DMS153 treated with DMSO at 0.1 percent for 48 hours (cell line): ENCODE measurements around the gene STAG3.

ENCODE experiments used
- DNase-seq: peaks from one replicate; lab custom pipeline; 2025; ENCODE audit not compliant: unreplicated experiment; lab: John Stamatoyannopoulos, UW

The STAG3 gene

GRCh38 chr7:100155553-100156317 is 22.0 kb upstream of the STAG3 start:
- DNase-seq, result no peak

- DNase-seq, result no peak
Measured at GRCh38 chr7:100156331-100157068, 21.2 kb upstream of the STAG3 start.

DNA sequence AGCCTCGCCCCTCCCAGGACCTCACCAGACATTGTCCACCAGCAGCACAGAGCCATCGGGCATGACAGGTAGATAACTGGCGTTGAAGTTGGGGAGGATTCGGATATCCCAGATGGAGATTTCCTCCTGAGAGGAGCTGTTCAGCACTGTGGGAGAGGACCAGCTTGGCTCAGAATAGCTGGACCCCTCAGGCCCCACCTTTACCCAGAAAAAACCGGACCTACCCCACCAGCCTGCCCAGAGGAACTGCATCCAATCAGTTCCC is 20.7 kb upstream of the STAG3 start:
- DNase-seq, result no peak

GRCh38 chr7:100157334-100158228 is 20.1 kb upstream of the STAG3 start:
- DNase-seq, result no peak

DNA sequence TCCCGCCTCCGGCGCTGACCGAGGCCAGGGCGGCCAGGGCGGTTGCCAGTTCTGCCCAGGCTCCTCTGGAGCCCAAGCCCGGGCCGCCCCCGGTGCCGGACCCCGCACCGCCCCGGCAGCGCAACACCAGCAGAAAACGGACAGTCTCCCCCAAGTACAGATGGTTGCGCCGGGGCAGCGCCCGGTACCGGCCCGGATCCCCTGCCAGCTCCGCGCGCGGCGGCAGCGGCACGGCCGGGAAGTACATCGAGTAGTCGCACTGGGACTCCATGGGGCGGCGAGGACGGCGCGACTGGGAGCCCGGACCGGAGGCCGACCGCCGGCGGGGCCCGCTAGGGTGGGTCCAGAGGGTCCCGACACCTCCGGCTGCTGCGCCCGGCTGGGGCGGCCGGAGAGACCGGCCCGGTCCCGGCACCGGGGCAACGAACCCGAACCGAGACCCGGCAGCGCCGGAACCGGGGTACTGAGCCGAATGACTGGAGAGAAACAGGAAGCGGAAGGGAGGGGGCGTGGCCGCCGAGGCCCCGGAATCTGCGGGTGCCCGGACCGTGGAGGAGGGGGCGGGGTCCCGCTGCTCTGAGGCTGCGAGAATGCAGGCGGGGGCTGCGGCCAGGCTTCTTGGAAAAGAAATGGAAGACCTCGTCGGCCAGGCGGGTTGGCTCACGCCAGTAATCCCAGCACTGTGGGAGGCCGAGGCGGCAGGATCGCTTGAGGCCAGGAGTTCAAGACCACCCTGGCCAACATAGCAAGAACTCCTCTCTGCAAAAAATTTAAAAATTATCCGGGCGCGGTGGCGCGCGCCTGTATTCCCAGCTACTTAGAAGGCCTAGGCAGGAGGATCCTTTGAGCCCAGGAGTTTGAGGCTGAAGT is 19.3 kb upstream of the STAG3 start, which contains the start of gene TRAPPC14:
Gene TRAPPC14 (minus strand): TSS at position 495 of the 870 bp plus-strand sequence. CDS start 224 bp downstream, at position 271.
- DNase-seq, result peak; percentile 62

DNA sequence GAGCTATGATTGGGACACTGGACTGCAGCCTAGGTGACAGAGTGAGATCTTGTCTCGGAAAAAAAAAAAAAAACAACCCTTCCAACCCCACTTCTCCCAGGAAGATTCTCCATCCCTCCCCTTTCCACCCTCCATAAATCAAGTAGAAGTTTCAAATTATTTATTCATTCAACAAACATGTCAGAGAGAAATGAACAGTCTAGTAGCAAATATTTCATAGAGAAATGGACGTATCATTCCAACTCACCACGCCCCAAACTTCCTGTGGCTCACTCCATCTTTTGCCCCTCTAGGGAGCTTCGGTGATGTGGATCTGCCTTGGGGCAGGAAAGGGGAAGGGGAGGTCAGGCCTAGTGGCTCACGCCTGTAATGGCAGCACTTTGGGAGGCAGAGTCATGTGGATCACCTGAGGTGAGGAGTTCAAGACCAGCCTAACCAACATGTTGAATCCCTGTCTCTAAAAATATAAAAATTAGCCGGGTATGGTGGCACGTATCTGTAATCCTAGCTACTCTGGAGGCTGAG is 18.6 kb upstream of the STAG3 start:
- DNase-seq, result no peak

DNA sequence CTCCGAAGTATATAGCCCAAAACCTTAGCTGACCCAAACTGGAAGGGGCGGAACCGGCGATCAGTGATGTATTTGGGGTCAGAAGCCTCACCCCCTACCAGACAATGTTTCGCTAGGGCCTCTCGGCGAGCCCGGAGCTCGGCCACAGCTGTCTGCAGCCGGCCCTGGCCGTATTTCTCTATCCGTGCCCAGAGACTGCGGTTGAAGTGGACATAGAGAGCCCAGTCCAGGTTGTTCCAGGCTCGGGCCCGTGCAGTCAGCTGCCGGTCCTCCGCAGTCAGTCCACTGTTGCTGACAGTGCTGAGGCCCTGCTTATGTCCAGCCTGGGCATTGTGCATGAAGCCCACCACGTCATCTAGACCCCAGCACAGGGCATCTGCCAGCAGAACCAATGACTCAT is 17.7 kb upstream of the STAG3 start:
- no peak for DNase-seq

- DNase-seq, result no peak
Measured at GRCh38 chr7:100163006-100163531, 14.6 kb upstream of the STAG3 start.

GRCh38 chr7:100163871-100164270 is 13.8 kb upstream of the STAG3 start:
- no peak for DNase-seq

DNA sequence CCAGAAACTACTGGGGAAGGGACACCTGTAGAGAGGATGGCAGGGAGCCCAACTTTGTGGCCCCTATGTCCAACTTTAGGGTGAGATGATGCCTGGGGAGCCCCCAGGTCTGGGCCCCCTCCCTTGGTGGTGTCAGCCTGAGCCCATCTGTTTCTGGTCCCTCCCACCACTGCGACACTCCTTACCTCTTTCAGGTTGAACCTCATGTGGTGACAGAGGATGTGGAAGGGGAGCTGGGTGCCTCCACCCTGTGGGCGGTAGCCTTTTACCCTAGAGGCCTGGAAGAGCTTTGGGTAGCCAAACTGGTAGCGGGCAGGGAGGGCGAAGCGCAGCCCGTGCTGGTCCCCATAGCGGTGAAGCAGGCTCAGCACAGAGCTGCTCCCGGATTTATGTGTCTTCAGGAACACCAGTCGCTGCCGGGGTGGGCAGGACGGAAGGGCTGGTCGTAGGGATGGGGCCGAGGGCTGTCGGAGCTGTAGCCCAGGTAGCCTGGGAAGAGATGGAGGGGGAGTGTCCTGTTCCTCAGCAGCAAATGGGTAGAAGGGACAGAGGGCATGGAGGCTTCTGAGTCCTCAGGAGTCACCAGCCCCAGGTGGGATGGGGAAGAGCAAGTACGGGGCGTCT is 11.3 kb upstream of the STAG3 start:
- DNase-seq, result no peak

- no peak for DNase-seq
Measured at GRCh38 chr7:100166970-100167911, 10.5 kb upstream of the STAG3 start.

DNA sequence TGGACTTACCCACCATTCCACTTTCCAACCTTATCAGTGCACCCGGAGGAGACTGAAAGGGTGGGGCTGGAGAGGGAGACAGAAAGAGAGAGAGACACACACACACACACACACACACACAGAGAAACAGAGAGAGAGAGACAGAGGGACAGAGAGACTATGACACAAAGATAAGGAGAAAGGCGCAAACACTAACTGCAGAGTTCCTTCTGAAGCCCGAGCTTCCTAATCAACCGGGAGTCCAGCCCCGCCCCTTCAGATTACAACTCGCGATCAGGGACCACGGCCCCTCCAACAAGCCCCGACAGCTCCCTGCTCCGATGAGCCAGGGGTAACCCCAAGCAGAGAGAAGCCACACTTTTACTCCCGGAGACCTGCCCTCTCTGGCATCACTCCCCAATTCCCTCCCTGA is 9.8 kb upstream of the STAG3 start:
- DNase-seq, result no peak

GRCh38 chr7:100169147-100169850 is 8.4 kb upstream of the STAG3 start:
- DNase-seq, result no peak

- DNase-seq, result no peak
Measured at GRCh38 chr7:100170101-100170897, 7.4 kb upstream of the STAG3 start.

GRCh38 chr7:100171087-100171681 is 6.5 kb upstream of the STAG3 start:
- no peak for DNase-seq

- no peak for DNase-seq
Measured at GRCh38 chr7:100171840-100172239, 5.9 kb upstream of the STAG3 start.
